ENCODE data around the gene SERPINE2.

The SERPINE2 gene

GRCh38 chr2:223971731-223972130, 67.4 kb downstream of the SERPINE2 start:
- no peak for DNase-seq

- DNase-seq, result peak; percentile 42 to 72
These were observed 68.5 kb downstream of the SERPINE2 start for GRCh38 chr2:223970343-223971128.

GRCh38 chr2:223969856-223970255, 69.2 kb downstream of the SERPINE2 start:
- no peak for DNase-seq

GRCh38 chr2:223969315-223969714, 69.8 kb downstream of the SERPINE2 start:
- no peak for DNase-seq

- no peak for DNase-seq
These were observed 71.1 kb downstream of the SERPINE2 start for GRCh38 chr2:223967981-223968380.

- DNase-seq, result no peak
These were observed 79.4 kb downstream of the SERPINE2 start for GRCh38 chr2:223959688-223960087.

GRCh38 chr2:223957092-223957851, 81.8 kb downstream of the SERPINE2 start, which contains the start of gene MRPL44:
Gene MRPL44 (plus strand): TSS chr2:223957463. CDS start chr2:223957473, 10 bp downstream.
- peak; percentile 98 to 99 for DNase-seq

- no peak for DNase-seq
These were observed 82.8 kb downstream of the SERPINE2 start for GRCh38 chr2:223956300-223956699.

- no peak for DNase-seq
These were observed 84.7 kb downstream of the SERPINE2 start for GRCh38 chr2:223954401-223954800.

- no peak for DNase-seq
These were observed 86.7 kb downstream of the SERPINE2 start for GRCh38 chr2:223952280-223952968.

- DNase-seq, result no peak
These were observed 88.4 kb downstream of the SERPINE2 start for GRCh38 chr2:223950448-223951347.

- DNase-seq, result no peak
These were observed 89.7 kb downstream of the SERPINE2 start for GRCh38 chr2:223949241-223949840.

- DNase-seq, result no peak
These were observed 91.3 kb downstream of the SERPINE2 start for GRCh38 chr2:223947711-223948205.

GRCh38 chr2:223945755-223946154, 93.3 kb downstream of the SERPINE2 start:
- no peak for DNase-seq

GRCh38 chr2:223944703-223945531, 94.2 kb downstream of the SERPINE2 start, which contains the start of gene WDFY1:
Gene WDFY1 (minus strand): TSS chr2:223945335. CDS start chr2:223945284, 51 bp downstream.
- peak; percentile 80 to 86 for DNase-seq

GRCh38 chr2:223944166-223944702, 94.9 kb downstream of the SERPINE2 start:
- DNase-seq, result peak; percentile 34 to 42

- no peak for DNase-seq
These were observed 95.5 kb downstream of the SERPINE2 start for GRCh38 chr2:223943561-223944008.

- DNase-seq, result no peak
These were observed 96.0 kb downstream of the SERPINE2 start for GRCh38 chr2:223943135-223943534.

GRCh38 chr2:223941579-223942277, 97.4 kb downstream of the SERPINE2 start:
- peak; percentile 66 to 80 for DNase-seq

Measured in stimulated activated CD4-positive, alpha-beta T cell treated with anti-CD3 and anti-CD28 coated beads, Interleukin-2, amount 100 ng/mL, for 24 hours (primary cell).